Calu3 (cell line): Measurements from ENCODE around the gene SRXN1. TPM values are rescaled to one million over a fixed set of nuclear protein-coding genes. Genes with fewer than 3 reads are reported as not detected.

Source experiments
- BruUV-seq: library from RNA; stranded (reverse); fragments of 400-500 nt; replicated peaks from 2 replicates; lab custom pipeline; 2021; lab: Mats Ljungman, UMichigan
- CTCF ChIA-PET: fragments of 300-600 bp; sonication (Branson Sonifier 250); formaldehyde crosslinking; loops from one replicate; lab custom pipeline; 2022; ENCODE audit warnings: antibody characterized with exemption; lab: Charles Lee
- DNase-seq: peaks from one replicate; pipeline ENCODE4 v3.0.0; 2022
- H3K27ac Mint-ChIP-seq: one replicate; pipeline ENCODE4 v1.8.0; 2022; ENCODE audit warnings: mixed read lengths; ENCODE audit not compliant: unreplicated experiment
- H3K27me3 Mint-ChIP-seq: one replicate; pipeline ENCODE4 v1.8.0; 2022; ENCODE audit warnings: mixed read lengths; ENCODE audit not compliant: unreplicated experiment
- H3K36me3 Mint-ChIP-seq: one replicate; pipeline ENCODE4 v1.8.0; 2022; ENCODE audit warnings: mild to moderate bottlenecking, moderate library complexity, mixed read lengths; ENCODE audit not compliant: insufficient read depth, unreplicated experiment
- H3K4me1 Mint-ChIP-seq: one replicate; pipeline ENCODE4 v1.8.0; 2022; ENCODE audit warnings: mild to moderate bottlenecking, low read depth, mixed read lengths; ENCODE audit not compliant: unreplicated experiment
- H3K4me3 Mint-ChIP-seq: one replicate; pipeline ENCODE4 v1.8.0; 2022; ENCODE audit warnings: mild to moderate bottlenecking, low read depth, moderate library complexity, mixed read lengths; ENCODE audit not compliant: unreplicated experiment
- H3K9me3 Mint-ChIP-seq: one replicate; pipeline ENCODE4 v1.8.0; 2022; ENCODE audit warnings: low read depth, mixed read lengths; ENCODE audit not compliant: unreplicated experiment
- CTCF ChIP-seq: fragments of 200-600 bp; IDR thresholded peaks from one replicate; pipeline ENCODE4 v1.8.0; 2022; ENCODE audit warnings: antibody characterized with exemption; ENCODE audit not compliant: unreplicated experiment
- intact Hi-C: fragments of 100-400 bp; cut with micrococcal nuclease; formaldehyde crosslinking; loops from one replicate; pipeline ENCODE4 v1.10.0; 2022; ENCODE audit not compliant: unreplicated experiment
- total RNA-seq: library from RNA; stranded (reverse); gene quantifications from 2 replicates; pipeline ENCODE4 v1.2.3, GENCODE V29; 2022

The SRXN1 gene
- total RNA-seq, 1 experiment from 2014 or later: 17.4 TPM

GRCh38 chr20:692044-692443 lies 39.0 kb upstream of the SRXN1 start:
- no peak for DNase-seq
- Mint-ChIP-seq H3K36me3 (peaks cover 6% of the 10 kb centered on the region), H3K4me1 (peaks cover 21% of the 10 kb centered on the region), H3K4me3 (no peak overlapping the region), H3K9me3 (no peaks in the 10 kb centered on the region), H3K27me3 (peaks cover 26% of the 10 kb centered on the region), H3K27ac (no peak overlapping the region)
- TF ChIP-seq CTCF: no peak
- no TSS peak for BruUV-seq
- CTCF ChIA-PET: no interaction called here
- intact Hi-C loops: no loop called here

- no peak for DNase-seq
- peaks cover 2% of the 10 kb centered on the region for H3K36me3 Mint-ChIP-seq
- peaks cover 11% of the 10 kb centered on the region for H3K4me1 Mint-ChIP-seq
- CTCF ChIA-PET: no interaction called here
- no peak overlapping the region for H3K27ac Mint-ChIP-seq
- H3K9me3 Mint-ChIP-seq: no peaks in the 10 kb centered on the region
- intact Hi-C loops: no loop called here
- peaks cover 39% of the 10 kb centered on the region for H3K27me3 Mint-ChIP-seq
- no TSS peak for BruUV-seq
- TF ChIP-seq CTCF: no peak
- no peak overlapping the region for H3K4me3 Mint-ChIP-seq
These were observed 36.9 kb upstream of the SRXN1 start for GRCh38 chr20:689947-690346.

GRCh38 chr20:689348-689747 lies 36.3 kb upstream of the SRXN1 start:
- Mint-ChIP-seq H3K36me3 (no peaks in the 10 kb centered on the region), H3K27ac (no peak overlapping the region), H3K4me1 (peaks cover 5% of the 10 kb centered on the region), H3K9me3 (no peaks in the 10 kb centered on the region), H3K27me3 (peaks cover 39% of the 10 kb centered on the region), H3K4me3 (no peak overlapping the region)
- intact Hi-C loops: no loop called here
- no peak for DNase-seq
- no peak for TF ChIP-seq CTCF
- CTCF ChIA-PET: no interaction called here
- BruUV-seq: no TSS peak

- Mint-ChIP-seq H3K4me3 (no peak overlapping the region), H3K27ac (no peak overlapping the region), H3K27me3 (peaks cover 39% of the 10 kb centered on the region), H3K4me1 (no peaks in the 10 kb centered on the region), H3K9me3 (no peaks in the 10 kb centered on the region), H3K36me3 (no peaks in the 10 kb centered on the region)
- CTCF ChIA-PET: no interaction called here
- intact Hi-C loops: no loop called here
- no TSS peak for BruUV-seq
- no peak for TF ChIP-seq CTCF
- DNase-seq: no peak
These were observed 35.8 kb upstream of the SRXN1 start for GRCh38 chr20:688809-689212.
